NCI-H2196 treated with DMSO at 0.1 percent for 48 hours (cell line): ENCODE data around the gene QKI.
"Not testable (repeated sequence)": the region's sequence is repeated elsewhere in the genome, so short reads cannot be mapped to it uniquely, and the experiment has no call there.

Source experiments
- DNase-seq: peaks from one replicate; lab custom pipeline; 2025; ENCODE audit not compliant: unreplicated experiment; lab: John Stamatoyannopoulos, UW

QKI gene

DNA sequence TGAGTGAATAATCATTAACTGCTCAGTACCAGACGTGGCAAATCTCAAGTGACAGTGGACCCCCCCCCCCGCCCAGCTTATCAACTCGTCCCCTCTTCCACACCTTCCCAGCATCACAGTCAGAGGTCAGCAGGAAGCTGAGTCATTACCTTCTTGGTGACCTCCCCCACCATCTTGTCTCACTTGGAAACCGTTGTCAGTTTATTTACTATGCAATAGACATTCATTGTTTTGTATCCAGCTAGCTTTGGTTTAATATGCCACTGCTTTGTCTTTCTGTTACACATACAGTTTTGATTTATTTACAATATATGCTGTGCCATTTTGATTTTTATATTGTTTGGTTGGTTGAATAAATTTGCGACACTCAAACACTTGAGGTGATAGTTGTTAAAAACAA is 158.1 kb downstream of the QKI start:
- no peak for DNase-seq

- no peak for DNase-seq
These were observed 159.1 kb downstream of the QKI start for GRCh38 chr6:163573503-163574179.

GRCh38 chr6:163576114-163576513 is 161.6 kb downstream of the QKI start:
- no peak for DNase-seq

- DNase-seq, result no peak
These were observed 162.9 kb downstream of the QKI start for GRCh38 chr6:163577404-163577803.

- DNase-seq, result no peak
These were observed 164.8 kb downstream of the QKI start for GRCh38 chr6:163579111-163579879.

GRCh38 chr6:163579880-163580295 is 165.4 kb downstream of the QKI start:
- DNase-seq, result no peak

GRCh38 chr6:163580311-163581030 is 166.0 kb downstream of the QKI start:
- DNase-seq, result no peak

GRCh38 chr6:163583558-163583957 is 169.0 kb downstream of the QKI start:
- DNase-seq, result no peak

DNA sequence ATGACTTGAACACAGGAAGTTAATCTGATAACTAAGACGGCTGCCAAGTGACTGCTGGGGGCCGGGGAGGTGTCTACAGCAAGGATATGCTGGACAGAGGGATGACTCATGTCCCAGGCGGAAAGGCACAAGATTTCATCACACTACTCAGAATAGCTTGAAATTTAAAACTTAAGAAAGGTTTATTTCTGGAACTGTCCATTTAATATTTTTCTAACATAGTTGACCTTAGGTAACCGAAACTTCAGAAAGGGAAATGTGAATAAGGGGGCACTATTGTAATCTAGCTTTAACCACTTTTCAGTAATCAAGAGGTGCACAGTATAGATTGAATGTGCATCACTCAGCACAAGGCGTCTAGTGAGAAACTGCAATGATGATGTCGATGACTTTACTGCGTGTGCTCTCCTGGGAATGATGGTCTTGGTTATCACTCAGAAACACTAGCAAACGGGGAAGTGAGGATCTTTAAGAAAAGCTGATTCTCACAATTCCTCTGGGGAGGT is 171.5 kb downstream of the QKI start:
- no peak for DNase-seq

GRCh38 chr6:163586888-163587287 is 172.4 kb downstream of the QKI start:
- DNase-seq, result no peak

DNA sequence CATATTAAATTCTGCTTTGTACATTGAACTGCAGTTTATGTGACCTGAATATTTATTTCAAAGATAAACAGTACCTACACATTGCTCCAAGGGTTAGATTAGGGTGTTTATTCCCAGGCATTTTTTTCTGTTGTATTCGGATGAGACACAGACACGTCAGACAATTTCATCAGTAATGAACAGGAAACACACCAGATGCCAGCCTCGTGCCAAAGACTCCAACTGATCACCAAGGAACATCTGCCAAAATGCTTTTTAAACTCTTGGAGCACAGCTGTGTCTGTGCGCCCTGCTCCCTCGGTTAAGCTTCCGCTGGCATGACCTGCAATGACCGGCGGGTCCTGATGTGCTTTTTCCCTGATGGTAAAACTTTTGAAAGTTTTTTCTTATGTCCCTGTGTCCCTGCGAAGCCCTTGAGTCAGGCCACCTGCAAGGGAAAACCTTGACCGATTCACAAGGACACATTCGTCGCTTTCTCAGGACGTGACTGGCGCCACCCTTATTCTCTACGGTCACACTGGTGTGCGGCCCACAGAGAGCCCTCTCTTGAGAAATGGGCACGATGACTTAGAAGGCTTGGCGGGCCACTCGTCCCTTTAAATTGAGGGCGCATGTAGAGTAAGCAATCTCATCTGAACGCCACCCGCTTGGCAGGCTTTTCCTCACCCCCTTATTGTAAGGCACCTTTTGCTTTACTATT is 173.9 kb downstream of the QKI start:
- no peak for DNase-seq

DNA sequence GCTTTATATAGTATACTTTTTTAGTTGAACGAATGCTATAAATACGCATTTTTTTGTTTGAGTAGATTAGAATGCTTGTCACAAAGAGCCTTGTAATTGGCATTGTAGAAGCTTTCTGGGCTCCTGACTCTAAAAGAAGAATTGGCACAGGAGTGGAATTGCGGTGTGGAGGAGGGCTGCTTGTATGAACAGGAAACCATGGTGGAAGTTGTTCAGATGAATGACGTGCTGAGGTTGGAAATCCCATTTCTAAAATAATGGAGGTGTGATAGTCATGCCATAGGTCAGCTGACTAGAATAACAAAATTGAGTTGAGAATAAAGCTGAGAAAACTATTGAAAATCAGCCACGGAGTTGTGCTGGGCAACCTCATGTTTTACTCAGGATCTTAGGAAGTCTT is 174.9 kb downstream of the QKI start:
- DNase-seq, result no peak

GRCh38 chr6:163590132-163590531 is 175.6 kb downstream of the QKI start:
- not testable (repeated sequence) for DNase-seq

DNA sequence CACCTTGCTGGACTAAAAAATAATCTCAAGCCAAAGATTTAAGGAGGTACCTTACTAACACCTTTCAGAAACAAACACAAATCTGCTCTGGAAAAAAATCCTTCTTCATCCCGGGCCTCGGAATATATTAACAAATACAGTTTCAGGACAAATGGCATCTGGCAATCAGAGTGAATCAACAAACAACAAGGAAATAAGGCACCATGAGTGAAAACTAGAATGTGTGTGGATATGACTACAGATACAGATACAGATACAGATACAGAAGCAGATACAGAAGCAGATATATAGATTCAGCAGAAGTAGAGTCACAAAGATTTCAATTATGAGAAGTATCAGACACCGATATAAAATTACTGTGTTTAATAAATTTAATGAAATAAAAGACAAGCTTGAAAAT is 178.4 kb downstream of the QKI start:
- DNase-seq, result no peak

DNA sequence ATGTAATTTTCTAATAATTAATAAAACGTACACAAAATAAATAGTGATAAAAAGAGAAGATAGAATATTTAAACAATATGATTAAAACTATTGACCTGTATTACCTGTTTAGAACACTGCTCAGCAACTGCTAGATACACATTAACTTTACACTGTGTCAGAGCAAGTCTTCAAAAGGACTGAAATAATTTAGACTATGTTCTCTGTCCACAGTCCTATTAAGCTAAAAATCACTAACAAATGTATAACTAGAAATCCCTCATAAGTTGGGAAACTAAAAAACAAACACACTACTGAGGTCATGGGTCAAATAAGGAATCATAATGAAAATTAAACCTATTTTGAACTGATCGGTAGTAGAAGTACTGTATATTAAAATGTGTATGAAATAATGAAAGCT is 181.7 kb downstream of the QKI start:
- no peak for DNase-seq

DNA sequence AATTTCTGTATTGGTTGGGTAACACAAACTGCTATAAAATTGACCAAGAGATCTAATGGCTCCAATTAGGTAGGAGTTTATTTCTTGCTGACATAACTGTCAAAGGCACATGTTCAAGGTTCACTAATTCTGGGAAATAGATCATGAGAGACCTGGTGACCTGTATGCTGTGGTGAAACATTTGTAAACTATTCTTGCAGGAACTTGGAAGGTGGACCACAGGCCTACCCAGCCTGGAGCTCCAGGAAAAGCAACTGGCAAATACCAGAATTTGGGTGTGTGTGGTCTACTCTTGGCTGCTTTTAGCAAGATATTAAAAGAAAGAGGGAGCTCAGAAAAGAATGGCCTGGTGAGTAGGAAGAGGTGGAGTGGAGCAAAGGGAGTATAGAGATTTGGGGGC is 184.6 kb downstream of the QKI start:
- DNase-seq, result no peak

DNA sequence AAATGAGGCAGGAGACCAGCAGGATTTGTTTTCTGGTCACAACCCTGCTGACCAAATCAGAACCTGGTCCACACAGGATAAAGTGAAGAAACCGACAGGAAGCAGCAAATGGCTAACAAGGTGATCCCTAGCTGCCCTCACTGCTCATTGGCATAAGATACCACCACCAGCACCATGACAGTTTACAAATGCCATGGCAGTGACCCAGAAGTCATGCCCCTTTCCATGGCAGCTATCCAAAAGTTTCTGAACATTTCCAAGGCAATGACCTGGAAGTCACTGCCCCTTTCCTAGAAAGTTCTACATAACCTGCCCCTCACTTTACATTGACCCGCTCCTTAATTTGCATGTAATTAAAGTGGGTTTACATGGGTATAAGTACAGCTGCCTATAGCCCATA is 185.2 kb downstream of the QKI start:
- DNase-seq, result no peak

DNA sequence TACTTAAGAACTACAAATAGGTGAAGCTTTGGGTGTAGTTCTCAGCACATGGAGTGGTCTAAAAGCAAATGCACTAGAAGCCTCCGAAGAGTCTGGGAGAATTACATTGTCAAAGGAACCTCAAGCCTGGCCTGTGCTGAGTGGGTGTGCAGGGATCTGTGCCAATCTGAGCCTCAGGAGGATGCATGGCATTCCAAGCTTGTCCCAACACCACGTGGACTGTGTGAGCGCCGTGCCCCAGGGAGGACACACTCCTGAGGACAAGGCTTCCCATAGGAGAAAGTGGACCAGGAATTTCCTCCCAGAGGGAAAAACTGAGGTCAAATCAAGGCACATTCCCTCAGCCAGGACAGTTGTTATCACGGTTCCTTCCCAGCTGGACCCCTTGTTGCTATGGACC is 185.8 kb downstream of the QKI start:
- DNase-seq, result no peak

DNA sequence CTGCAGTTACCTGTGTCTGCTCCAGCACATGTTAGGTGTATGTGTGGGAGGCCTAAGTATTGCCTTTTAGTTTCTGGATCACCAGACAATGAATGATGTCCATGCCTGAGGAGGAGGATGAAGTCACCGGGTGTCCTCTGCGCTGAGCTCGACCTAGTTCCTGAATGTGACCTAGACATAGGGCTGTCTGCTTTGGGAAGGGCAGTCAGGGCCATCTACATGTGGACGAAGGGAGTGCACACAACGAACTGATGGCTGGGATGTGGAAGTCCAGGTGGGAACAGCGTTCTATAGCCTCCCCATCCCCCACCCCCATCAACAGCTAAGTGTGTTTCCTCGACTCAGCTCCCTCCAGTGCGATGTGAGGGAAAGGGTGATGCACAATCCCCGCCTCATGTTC is 186.3 kb downstream of the QKI start:
- no peak for DNase-seq

DNA sequence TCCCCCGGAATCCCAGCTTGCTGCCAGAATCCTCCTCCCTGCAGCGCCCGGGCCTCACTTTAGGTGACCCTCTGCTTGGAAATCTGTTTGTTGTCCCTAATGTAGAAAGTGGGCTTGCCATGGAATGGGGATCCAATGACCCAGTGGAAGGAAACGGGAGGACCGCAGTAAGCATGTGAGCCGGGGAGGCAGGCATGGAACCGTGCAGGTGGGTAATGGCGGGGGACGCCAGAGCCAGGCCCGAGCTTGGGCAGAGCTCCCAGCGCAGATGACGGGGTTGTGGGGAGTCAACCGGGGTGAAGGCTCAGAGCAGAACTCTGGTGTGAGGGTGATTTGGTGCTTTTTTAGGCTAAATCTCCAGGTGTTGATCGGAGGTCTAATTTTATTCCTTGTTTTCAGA is 188.3 kb downstream of the QKI start:
- no peak for DNase-seq

DNA sequence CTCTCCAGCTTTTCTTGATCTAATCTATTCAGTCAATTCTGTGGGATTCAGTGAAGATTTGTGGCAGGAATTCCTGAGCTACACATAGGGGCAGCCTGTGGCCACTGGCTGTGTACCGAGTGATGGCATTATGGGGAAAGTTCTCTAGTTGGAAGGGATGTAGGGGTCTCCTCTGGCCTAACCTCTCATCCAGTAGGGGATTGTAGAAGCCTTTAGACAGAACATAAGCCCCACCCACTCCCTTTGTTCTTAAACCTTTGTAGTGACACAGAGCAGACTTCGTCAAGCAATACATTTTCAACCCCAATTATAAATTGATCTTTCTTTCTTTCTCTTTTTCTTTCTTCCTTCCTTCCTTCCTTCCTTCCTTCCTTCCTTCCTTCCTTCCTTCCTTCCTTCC is 188.9 kb downstream of the QKI start:
- no peak for DNase-seq
